H9 (cell line): Measurements from ENCODE around the gene LAMC3. TPM values are rescaled to one million over a fixed set of nuclear protein-coding genes. Genes with fewer than 3 reads are reported as not detected.
A peak's percentile ranks its signal among the peaks of the same experiment; 100 is the strongest.

Experiments used
- DNase-seq: peaks from one replicate; pipeline ENCODE4 v3.0.0-alpha.2; 2017
- H2AFZ ChIP-seq: one replicate; pipeline ENCODE4 v1.6.1; 2013; ENCODE audit warnings: mild to moderate bottlenecking, low read length, control low read depth, moderate library complexity
- H2AK5ac ChIP-seq: 2 replicates; pipeline ENCODE4 v1.6.1; 2013; ENCODE audit warnings: low read length, control low read depth, mixed read lengths; ENCODE audit not compliant: insufficient read length
- H2BK120ac ChIP-seq: one replicate; pipeline ENCODE4 v1.6.1; 2013; ENCODE audit warnings: low read depth, mild to moderate bottlenecking, low read length, control low read depth, inconsistent platforms; ENCODE audit not compliant: poor library complexity, severe bottlenecking
- H2BK12ac ChIP-seq: 2 replicates; pipeline ENCODE4 v1.6.1; 2013; ENCODE audit warnings: low read length, control low read depth, mixed read lengths, low read depth; ENCODE audit not compliant: insufficient read length
- H2BK15ac ChIP-seq: 2 replicates; pipeline ENCODE4 v1.6.1; 2013; ENCODE audit warnings: low read depth, low read length, control low read depth
- H2BK20ac ChIP-seq: one replicate; pipeline ENCODE4 v1.6.1; 2013; ENCODE audit warnings: low read depth, mild to moderate bottlenecking, low read length, control low read depth, inconsistent platforms; ENCODE audit not compliant: poor library complexity, severe bottlenecking
- H2BK5ac ChIP-seq: 2 replicates; pipeline ENCODE4 v1.6.1; 2013; ENCODE audit warnings: low read length, control low read depth, mixed read lengths; ENCODE audit not compliant: insufficient read length
- H3K14ac ChIP-seq: 2 replicates; pipeline ENCODE4 v1.6.1; 2013; ENCODE audit warnings: low read length, control low read depth; ENCODE audit not compliant: insufficient read depth
- H3K18ac ChIP-seq: 2 replicates; pipeline ENCODE4 v1.6.1; 2013; ENCODE audit warnings: low read depth, mild to moderate bottlenecking, mixed read lengths, low read length, control low read depth; ENCODE audit not compliant: insufficient read length
- H3K23ac ChIP-seq: 2 replicates; pipeline ENCODE4 v1.6.1; 2013; ENCODE audit warnings: low read length, control low read depth, mixed read lengths, low read depth; ENCODE audit not compliant: insufficient read length
- H3K23me2 ChIP-seq: 2 replicates; pipeline ENCODE4 v1.6.1; 2013; ENCODE audit warnings: low read depth, mild to moderate bottlenecking, mixed read lengths, low read length, control low read depth; ENCODE audit not compliant: insufficient read length, poor library complexity, severe bottlenecking
- H3K27ac ChIP-seq: 2 replicates; pipeline ENCODE4 v1.5.1; 2013; ENCODE audit warnings: low read length, control low read depth, mixed read lengths, low read depth; ENCODE audit not compliant: insufficient read length
- H3K27me3 ChIP-seq: 2 replicates; pipeline ENCODE4 v1.6.1; 2013; ENCODE audit warnings: low read length, control low read depth, inconsistent platforms; ENCODE audit not compliant: insufficient read depth
- H3K4ac ChIP-seq: 2 replicates; pipeline ENCODE4 v1.6.1; 2013; ENCODE audit warnings: low read depth, mild to moderate bottlenecking, control low read depth, inconsistent platforms, low read length, moderate library complexity
- H3K4me1 ChIP-seq: 2 replicates; pipeline ENCODE4 v1.6.1; 2013; ENCODE audit warnings: low read length, control low read depth, inconsistent platforms; ENCODE audit not compliant: insufficient read depth
- H3K4me2 ChIP-seq: 2 replicates; pipeline ENCODE4 v1.6.1; 2013; ENCODE audit warnings: low read length, control low read depth, mixed read lengths; ENCODE audit not compliant: insufficient read length, insufficient read depth
- H3K56ac ChIP-seq: 2 replicates; pipeline ENCODE4 v1.6.1; 2013; ENCODE audit warnings: low read depth, mild to moderate bottlenecking, mixed read lengths, low read length, control low read depth; ENCODE audit not compliant: insufficient read length
- H3K79me1 ChIP-seq: 2 replicates; pipeline ENCODE4 v1.6.1; 2013; ENCODE audit warnings: low read depth, mild to moderate bottlenecking, moderate library complexity, low read length, control low read depth, inconsistent platforms; ENCODE audit not compliant: insufficient read depth, poor library complexity, severe bottlenecking
- H3K79me2 ChIP-seq: 2 replicates; pipeline ENCODE4 v1.6.1; 2013; ENCODE audit warnings: low read length, control low read depth, inconsistent platforms; ENCODE audit not compliant: insufficient read depth
- H3K9ac ChIP-seq: 2 replicates; pipeline ENCODE4 v1.6.1; 2013; ENCODE audit warnings: low read length, control low read depth, mixed read lengths; ENCODE audit not compliant: insufficient read length; ENCODE audit errors: extremely low read depth
- H3K9me3 ChIP-seq: one replicate; pipeline ENCODE4 v1.6.1; 2013; ENCODE audit warnings: low read depth, low read length, inconsistent platforms; ENCODE audit not compliant: control insufficient read depth
- H3T11ph ChIP-seq: one replicate; pipeline ENCODE4 v1.6.1; 2013; ENCODE audit warnings: mild to moderate bottlenecking, low read length, control low read depth, inconsistent platforms
- H4K20me1 ChIP-seq: one replicate; pipeline ENCODE4 v1.6.1; 2013; ENCODE audit not compliant: control insufficient read depth, insufficient read length, insufficient read depth
- H4K5ac ChIP-seq: 2 replicates; pipeline ENCODE4 v1.6.1; 2013; ENCODE audit warnings: low read depth, mild to moderate bottlenecking, mixed read lengths, low read length, control low read depth; ENCODE audit not compliant: insufficient read length
- H4K8ac ChIP-seq: replicated peaks from 2 replicates; pipeline ENCODE4 v1.6.1; 2013; ENCODE audit warnings: low read length, control low read depth, mixed read lengths, low read depth; ENCODE audit not compliant: insufficient read length
- H4K91ac ChIP-seq: 2 replicates; pipeline ENCODE4 v1.6.1; 2013; ENCODE audit warnings: low read depth, mild to moderate bottlenecking, moderate library complexity, mixed read lengths, low read length, control low read depth; ENCODE audit not compliant: insufficient read length
- H3K27ac Mint-ChIP-seq, 3 experiments: 2 replicates in 2 of 3; 3 replicates in 1 of 3; pipeline ENCODE4 v1.8.0; 2020 to 2021; ENCODE audit warnings: mixed read lengths in 3 of 3, mild to moderate bottlenecking in 1 of 3, moderate library complexity in 1 of 3
- H3K27me3 Mint-ChIP-seq: 2 replicates; pipeline ENCODE4 v1.8.0; 2021; ENCODE audit warnings: low read depth, mild to moderate bottlenecking, moderate library complexity, mixed read lengths
- H3K36me3 Mint-ChIP-seq, 3 experiments: 2 replicates in 2 of 3; 3 replicates in 1 of 3; pipeline ENCODE4 v1.8.0; 2020 to 2021; ENCODE audit warnings: low read depth in 3 of 3, mixed read lengths in 3 of 3; ENCODE audit not compliant: insufficient read depth in 1 of 3
- H3K4me1 Mint-ChIP-seq, 2 experiments: 2 replicates each; pipeline ENCODE4 v1.8.0; 2020; ENCODE audit warnings: mixed read lengths in 2 of 2
- H3K4me3 Mint-ChIP-seq, 2 experiments: 2 replicates in 1 of 2; 3 replicates in 1 of 2; pipeline ENCODE4 v1.8.0; 2020 to 2021; ENCODE audit warnings: mild to moderate bottlenecking in 2 of 2, mixed read lengths in 2 of 2, moderate library complexity in 1 of 2
- H3K9me3 Mint-ChIP-seq, 2 experiments: 2 replicates in 1 of 2; 3 replicates in 1 of 2; pipeline ENCODE4 v1.8.0; 2020; ENCODE audit warnings: mild to moderate bottlenecking in 2 of 2, mixed read lengths in 2 of 2, moderate library complexity in 1 of 2
- CTCF ChIP-seq: fragments of 200-600 bp; sonication (generic); conservative IDR thresholded peaks from 3 replicates; pipeline ENCODE4 v1.8.0; 2021; ENCODE audit warnings: antibody characterized with exemption, mild to moderate bottlenecking
- WGBS: extraction: QIAGEN DNeasy Blood & Tissue Kit; methylation state at CpG from one replicate; pipeline ENCODE4 v1.1.7; 2013; ENCODE audit warnings: missing lambda C conversion rate, low lambda C conversion rate, mixed read lengths; ENCODE audit not compliant: insufficient read length; ENCODE audit errors: extremely low coverage; 5-methylcytosine and 5-hydroxymethylcytosine counted together
- total RNA-seq: library from RNA; stranded (reverse); gene quantifications from 2 replicates; pipeline ENCODE4 v1.2.1, GENCODE V29; 2021

The LAMC3 gene
- total RNA-seq, 1 experiment from 2014 or later = 21.7 TPM

- no peak overlapping the region for H3K4ac ChIP-seq
- DNase-seq = no peak
- H4K5ac ChIP-seq = no peak overlapping the region
- Mint-ChIP-seq H3K4me1 (peaks cover 13 to 26% of the 10 kb centered on the region in 2 experiments), H3K4me3 (no peak overlapping the region), H3K36me3 (peaks cover 0 to 7% (median 0%) of the 10 kb centered on the region in 3 experiments; a peak in 3 of 7 replicates), H3K9me3 (no peaks in the 10 kb centered on the region), H3K27ac (peak overlapping the region in 1 of 3 experiments; percentile 34; a peak in 1 of 7 replicates), H3K27me3 (no peaks in the 10 kb centered on the region; the same call in 1 of the 2 replicates)
- no peak overlapping the region for H3K18ac ChIP-seq
- H3K9ac ChIP-seq = no peak overlapping the region
- no peaks in the 10 kb centered on the region for H3K79me1 ChIP-seq
- no peak overlapping the region for H2AK5ac ChIP-seq
- no peak overlapping the region for H3K14ac ChIP-seq
- H2BK15ac ChIP-seq = no peak overlapping the region
- no peaks in the 10 kb centered on the region for H3K4me1 ChIP-seq
- no CpG with 5 or more reads among the region's 15 CpGs for WGBS
- H2BK120ac ChIP-seq = no peak overlapping the region
- TF ChIP-seq CTCF = no peak
- no peak overlapping the region for H3K4me2 ChIP-seq
- H3K27me3 ChIP-seq = no peaks in the 10 kb centered on the region
- no peak overlapping the region for H2AFZ ChIP-seq
- no peak overlapping the region for H2BK20ac ChIP-seq
- no peaks in the 10 kb centered on the region for H3K23me2 ChIP-seq
- H2BK5ac ChIP-seq = no peak overlapping the region
- H4K91ac ChIP-seq = no peak overlapping the region
- H3K27ac ChIP-seq = no peak overlapping the region
- H3K23ac ChIP-seq = no peak overlapping the region
- no peak overlapping the region for H3K56ac ChIP-seq
- no peaks in the 10 kb centered on the region for H4K20me1 ChIP-seq
- H3T11ph ChIP-seq = no peak overlapping the region
- no peak overlapping the region for H4K8ac ChIP-seq
- H3K79me2 ChIP-seq = no peaks in the 10 kb centered on the region
- H2BK12ac ChIP-seq = no peak overlapping the region
- no peaks in the 10 kb centered on the region for H3K9me3 ChIP-seq
Observed at GRCh38 chr9:131019388-131020239, 10.6 kb downstream of the LAMC3 start.
